GM13977 (cell line): Measurements from ENCODE around the gene NDEL1.
"Not testable (repeated sequence)": the region's sequence is repeated elsewhere in the genome, so short reads cannot be mapped to it uniquely, and the experiment has no call there.

Source experiments
- DNase-seq: peaks from one replicate; pipeline ENCODE4 v3.0.0; 2012; ENCODE audit warnings: low spot score
- CTCF ChIP-seq: IDR thresholded peaks from 2 replicates; pipeline ENCODE4 v1.5.1; 2012; ENCODE audit warnings: mild to moderate bottlenecking, control low read depth; ENCODE audit not compliant: insufficient read depth; ENCODE audit errors: extremely low read depth, missing control alignments
- in situ Hi-C: fragments of 300-500 bp; cut with MboI; formaldehyde crosslinking; loops from one replicate; pipeline ENCODE4 v1.12.0; 2022; ENCODE audit warnings: low sequenced_read_pairs, low pct_unique_long_range_greater_than_20kb, mixed read lengths, inconsistent platforms; ENCODE audit not compliant: unreplicated experiment

NDEL1 gene

GRCh38 chr17:8392674-8393469 is 42.8 kb upstream of the NDEL1 start:
- TF ChIP-seq CTCF, result no peak
- DNase-seq, result no peak
- in situ Hi-C loops, result no loop called here

GRCh38 chr17:8393470-8394231 is 42.0 kb upstream of the NDEL1 start:
- no peak for TF ChIP-seq CTCF
- DNase-seq, result no peak
- in situ Hi-C loops, result no loop called here

DNA sequence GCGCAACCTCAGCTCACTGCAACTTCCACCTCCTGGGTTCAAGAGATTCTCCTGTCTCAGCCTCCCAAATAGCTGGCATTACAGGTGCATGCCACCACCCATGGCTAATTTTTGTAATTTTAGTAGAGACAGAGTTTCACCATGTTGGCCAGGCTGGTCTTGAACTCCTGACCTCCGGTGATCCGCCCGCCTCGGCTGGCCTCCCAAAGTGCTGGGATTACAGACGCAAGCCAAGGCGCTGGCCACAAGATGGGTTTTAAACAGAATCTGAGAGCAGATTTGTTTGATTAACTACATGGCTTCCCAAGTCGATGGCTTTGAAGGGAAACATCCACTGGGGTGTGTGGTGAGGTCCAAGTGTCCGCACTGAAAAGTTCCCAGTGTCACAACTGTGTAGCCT is 41.2 kb upstream of the NDEL1 start:
- in situ Hi-C loops, DNase-seq: not testable (repeated sequence)

GRCh38 chr17:8397636-8398035 is 38.0 kb upstream of the NDEL1 start, which contains the start of gene RNF222:
TSS of gene RNF222 (minus strand) at chr17:8397827. CDS start at chr17:8393461, 4,366 bp downstream.
- no peak for TF ChIP-seq CTCF
- in situ Hi-C loops, result no loop called here
- DNase-seq, result no peak

DNA sequence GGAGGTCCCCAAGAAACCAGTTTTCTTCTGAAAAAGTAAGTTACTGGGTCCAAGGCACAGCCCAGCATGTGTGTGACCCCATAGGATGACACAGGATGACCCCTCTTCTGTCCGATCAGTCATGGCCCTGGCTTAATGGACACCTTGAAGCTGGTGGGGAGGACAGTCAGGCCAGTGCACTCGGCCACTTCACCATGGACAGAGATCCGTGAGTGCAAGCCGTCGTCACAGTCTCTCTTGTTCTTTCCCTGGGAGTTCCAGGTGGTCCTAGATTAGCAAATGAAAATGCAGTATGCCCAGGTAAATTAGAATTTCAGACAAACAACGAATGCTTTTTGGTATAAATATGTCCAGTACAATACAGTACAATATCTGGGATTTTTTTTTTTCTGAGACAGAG is 36.7 kb upstream of the NDEL1 start:
- no peak for DNase-seq
- in situ Hi-C loops, result no loop called here
- TF ChIP-seq CTCF, result no peak

GRCh38 chr17:8401107-8401506 is 34.6 kb upstream of the NDEL1 start:
- in situ Hi-C loops, result loop anchor here (25.0 kb wide), 2 partner anchors 361 to 586 kb away; partner anchors contain the start of gene SPDYE4
- DNase-seq, result no peak
- TF ChIP-seq CTCF, result no peak
